Measurements from ENCODE around the gene ADAM12.

DNA sequence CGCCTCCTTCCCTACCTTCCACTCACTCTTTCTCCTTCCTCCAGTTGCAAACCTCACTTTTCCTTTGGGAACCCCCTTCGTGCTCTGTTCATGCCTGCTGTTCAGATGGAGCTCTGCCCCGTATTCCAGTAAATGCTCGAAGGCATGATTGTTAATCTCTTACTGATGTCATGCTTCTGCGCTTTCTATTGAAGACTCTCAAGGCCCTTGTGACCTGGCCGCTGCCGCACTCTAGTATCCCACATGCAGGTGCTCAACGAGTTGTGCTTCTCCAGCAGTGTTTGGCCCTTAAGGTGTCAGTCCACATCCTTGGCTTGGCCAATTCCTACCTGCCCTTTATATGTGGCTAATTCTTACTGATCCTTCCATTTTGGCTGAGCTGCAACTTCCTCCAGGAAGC lies 158.6 kb downstream of the ADAM12 start:
- TF ChIP-seq, protein P1, sequence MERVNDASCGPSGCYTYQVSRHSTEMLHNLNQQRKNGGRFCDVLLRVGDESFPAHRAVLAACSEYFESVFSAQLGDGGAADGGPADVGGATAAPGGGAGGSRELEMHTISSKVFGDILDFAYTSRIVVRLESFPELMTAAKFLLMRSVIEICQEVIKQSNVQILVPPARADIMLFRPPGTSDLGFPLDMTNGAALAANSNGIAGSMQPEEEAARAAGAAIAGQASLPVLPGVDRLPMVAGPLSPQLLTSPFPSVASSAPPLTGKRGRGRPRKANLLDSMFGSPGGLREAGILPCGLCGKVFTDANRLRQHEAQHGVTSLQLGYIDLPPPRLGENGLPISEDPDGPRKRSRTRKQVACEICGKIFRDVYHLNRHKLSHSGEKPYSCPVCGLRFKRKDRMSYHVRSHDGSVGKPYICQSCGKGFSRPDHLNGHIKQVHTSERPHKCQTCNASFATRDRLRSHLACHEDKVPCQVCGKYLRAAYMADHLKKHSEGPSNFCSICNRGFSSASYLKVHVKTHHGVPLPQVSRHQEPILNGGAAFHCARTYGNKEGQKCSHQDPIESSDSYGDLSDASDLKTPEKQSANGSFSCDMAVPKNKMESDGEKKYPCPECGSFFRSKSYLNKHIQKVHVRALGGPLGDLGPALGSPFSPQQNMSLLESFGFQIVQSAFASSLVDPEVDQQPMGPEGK (CRISPR knock-in tag; IDR thresholded peaks at IDR 0.05; ENCODE audit: borderline replicate concordance): no peak
- TF ChIP-seq TCF4 (CRISPR knock-in tag; IDR thresholded peaks at IDR 0.05; ENCODE audit: borderline replicate concordance) (no peak), SNAI2 (CRISPR knock-in tag; IDR thresholded peaks at IDR 0.05) (no peak)
- TF ChIP-seq, protein P2, sequence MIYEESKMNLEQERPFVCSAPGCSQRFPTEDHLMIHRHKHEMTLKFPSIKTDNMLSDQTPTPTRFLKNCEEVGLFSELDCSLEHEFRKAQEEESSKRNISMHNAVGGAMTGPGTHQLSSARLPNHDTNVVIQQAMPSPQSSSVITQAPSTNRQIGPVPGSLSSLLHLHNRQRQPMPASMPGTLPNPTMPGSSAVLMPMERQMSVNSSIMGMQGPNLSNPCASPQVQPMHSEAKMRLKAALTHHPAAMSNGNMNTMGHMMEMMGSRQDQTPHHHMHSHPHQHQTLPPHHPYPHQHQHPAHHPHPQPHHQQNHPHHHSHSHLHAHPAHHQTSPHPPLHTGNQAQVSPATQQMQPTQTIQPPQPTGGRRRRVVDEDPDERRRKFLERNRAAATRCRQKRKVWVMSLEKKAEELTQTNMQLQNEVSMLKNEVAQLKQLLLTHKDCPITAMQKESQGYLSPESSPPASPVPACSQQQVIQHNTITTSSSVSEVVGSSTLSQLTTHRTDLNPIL (CRISPR knock-in tag; IDR thresholded peaks at IDR 0.05; ENCODE audit: low read depth): no peak
- TF ChIP-seq, protein P3, sequence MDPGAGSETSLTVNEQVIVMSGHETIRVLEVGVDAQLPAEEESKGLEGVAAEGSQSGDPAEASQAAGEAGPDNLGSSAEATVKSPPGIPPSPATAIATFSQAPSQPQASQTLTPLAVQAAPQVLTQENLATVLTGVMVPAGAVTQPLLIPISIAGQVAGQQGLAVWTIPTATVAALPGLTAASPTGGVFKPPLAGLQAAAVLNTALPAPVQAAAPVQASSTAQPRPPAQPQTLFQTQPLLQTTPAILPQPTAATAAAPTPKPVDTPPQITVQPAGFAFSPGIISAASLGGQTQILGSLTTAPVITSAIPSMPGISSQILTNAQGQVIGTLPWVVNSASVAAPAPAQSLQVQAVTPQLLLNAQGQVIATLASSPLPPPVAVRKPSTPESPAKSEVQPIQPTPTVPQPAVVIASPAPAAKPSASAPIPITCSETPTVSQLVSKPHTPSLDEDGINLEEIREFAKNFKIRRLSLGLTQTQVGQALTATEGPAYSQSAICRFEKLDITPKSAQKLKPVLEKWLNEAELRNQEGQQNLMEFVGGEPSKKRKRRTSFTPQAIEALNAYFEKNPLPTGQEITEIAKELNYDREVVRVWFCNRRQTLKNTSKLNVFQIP (CRISPR knock-in tag; IDR thresholded peaks at IDR 0.05; ENCODE audit: borderline replicate concordance, low read depth): no peak
